NCI-H2107 treated with DMSO at 0.1 percent for 48 hours (cell line): ENCODE data around the gene SPOCK1.
"Not testable (repeated sequence)": the region's sequence is repeated elsewhere in the genome, so short reads cannot be mapped to it uniquely, and the experiment has no call there.

Experiments
- DNase-seq: peaks from one replicate; lab custom pipeline; 2025; ENCODE audit not compliant: unreplicated experiment; lab: John Stamatoyannopoulos, UW

The SPOCK1 gene

GRCh38 chr5:137398751-137399150 lies 100.4 kb downstream of the SPOCK1 start:
- no peak for DNase-seq

GRCh38 chr5:137398154-137398553 lies 101.0 kb downstream of the SPOCK1 start:
- no peak for DNase-seq

DNA sequence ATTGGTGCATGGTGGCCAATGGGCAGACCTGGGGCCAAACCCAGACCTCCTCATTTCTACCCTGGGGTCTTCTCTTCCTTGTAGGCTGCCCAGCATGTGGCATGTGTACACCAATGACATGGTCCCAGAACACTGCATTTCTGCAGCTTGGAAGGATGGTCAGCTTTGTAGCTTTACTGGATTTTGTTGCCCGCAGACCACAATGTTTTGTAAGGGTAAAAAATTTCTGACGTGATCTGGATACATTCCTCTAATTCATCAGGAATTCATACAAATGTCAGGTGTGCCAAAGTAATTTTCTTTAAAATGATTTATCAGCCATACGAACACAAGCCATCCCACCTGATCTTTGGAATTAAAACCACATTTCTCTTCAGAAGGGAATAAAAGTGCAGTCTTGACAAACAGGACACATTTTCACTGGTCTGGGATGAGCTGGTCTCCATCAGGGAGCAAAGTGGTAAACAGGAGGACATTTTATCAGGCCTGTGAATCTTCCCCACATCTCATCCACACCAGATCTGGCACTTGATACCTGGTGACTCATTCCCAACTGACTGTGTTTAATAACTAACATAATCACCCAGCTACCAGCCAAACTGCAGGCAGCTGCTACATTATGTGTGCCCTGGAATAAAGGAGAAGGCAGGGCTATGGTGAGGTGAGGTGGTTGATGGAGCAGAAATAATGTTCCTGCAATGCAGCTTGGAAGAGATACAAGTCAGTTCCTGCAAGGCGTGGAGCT lies 103.9 kb downstream of the SPOCK1 start:
- DNase-seq, result peak; percentile 6

GRCh38 chr5:137394380-137394779 lies 104.7 kb downstream of the SPOCK1 start:
- no peak for DNase-seq

DNA sequence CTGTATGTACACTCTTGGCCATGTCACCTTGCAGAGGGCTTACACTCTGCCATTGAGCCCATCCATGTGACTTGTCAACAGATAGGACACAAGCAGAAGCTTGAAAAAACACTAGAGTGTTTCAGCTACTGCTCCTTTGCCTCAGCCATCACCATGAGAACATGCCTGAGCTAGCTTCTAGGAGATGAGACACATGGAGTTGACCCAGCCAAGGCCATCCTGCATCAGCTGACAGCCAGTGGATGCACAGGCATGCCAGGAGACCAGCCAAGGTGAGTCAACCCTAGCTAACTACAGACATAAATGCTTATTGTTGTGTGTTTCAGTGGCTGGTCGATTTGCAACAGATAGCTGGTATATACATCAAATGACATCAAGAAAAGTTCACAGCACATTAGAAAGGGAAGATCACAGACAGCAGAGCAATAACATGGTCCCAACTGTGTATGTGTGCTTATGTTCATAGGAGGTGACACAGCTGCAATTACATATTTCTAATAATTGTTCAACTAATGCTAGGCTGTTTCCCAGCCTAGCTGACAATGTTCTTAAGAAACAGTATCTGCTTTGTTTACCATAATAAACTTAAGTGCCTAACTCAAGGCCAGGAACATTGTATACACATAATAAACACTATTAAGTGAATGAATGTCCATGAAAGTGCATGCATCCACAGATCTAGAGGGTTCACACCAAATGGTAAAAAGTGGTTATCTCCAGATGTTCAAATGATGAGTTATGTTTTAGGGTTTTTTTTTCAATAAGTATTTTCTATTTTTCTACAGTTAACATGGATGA lies 105.7 kb downstream of the SPOCK1 start:
- DNase-seq, result no peak

DNA sequence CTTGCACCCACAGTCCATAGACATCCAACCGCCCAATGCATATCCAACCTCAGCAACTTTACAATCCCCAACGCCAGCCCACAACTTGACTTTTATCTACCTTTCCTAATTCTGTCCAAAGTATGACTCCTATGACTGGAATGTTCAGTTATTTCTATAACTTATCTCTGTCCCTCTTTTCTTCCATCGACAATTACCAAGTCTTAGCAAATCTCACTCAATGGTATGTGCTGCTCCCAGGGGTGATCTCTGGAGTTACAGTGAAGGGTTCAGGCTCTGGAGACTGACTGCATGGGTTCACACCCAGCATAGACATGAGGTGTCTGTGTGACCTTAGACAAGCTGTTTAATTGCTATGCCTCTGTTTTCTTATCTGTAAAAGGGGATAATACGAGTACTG lies 106.9 kb downstream of the SPOCK1 start:
- DNase-seq, result no peak

- DNase-seq, result not testable (repeated sequence)
Measured at GRCh38 chr5:137391044-137391443, 108.1 kb downstream of the SPOCK1 start.

DNA sequence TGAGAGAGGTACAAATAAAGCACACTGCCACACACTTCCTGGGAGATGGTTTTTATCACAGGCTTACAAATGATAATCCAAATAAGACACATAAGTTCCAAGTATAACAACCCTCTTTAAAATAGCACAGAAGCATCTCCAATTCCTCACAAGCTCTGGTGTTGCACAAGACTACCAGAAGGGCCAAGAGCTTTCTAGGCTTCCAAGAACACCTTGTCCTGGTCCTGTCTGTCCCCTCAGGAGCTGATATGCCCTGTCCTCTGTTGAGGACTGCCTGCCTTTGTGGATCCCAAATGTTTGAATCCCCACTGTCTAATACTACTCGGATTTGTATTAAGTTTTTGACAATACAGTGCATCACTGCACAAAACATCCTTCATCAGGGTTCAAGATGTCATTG lies 110.1 kb downstream of the SPOCK1 start:
- no peak for DNase-seq

GRCh38 chr5:137385064-137385463 lies 114.1 kb downstream of the SPOCK1 start:
- no peak for DNase-seq

DNA sequence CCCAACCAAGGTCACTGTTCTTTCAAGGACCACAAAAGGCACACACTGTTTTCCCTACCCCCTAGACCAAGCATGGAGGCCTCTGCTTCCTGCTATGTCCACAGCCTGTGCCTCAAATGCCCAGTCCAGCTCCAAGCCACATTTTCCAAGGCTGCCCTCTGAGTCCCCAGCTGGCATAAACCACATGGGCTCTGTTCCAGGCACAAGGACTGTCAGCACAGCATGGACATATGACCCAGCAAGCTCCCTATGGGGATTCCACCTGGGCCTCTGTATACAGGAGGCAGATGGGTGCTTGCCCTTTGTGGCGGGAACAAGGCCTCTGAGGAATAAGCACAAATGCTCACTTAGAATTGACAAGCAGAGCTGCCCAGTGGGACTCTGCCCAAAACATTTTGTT lies 115.2 kb downstream of the SPOCK1 start:
- DNase-seq, result no peak

- DNase-seq, result no peak
Measured at GRCh38 chr5:137381555-137381954, 117.6 kb downstream of the SPOCK1 start.

DNA sequence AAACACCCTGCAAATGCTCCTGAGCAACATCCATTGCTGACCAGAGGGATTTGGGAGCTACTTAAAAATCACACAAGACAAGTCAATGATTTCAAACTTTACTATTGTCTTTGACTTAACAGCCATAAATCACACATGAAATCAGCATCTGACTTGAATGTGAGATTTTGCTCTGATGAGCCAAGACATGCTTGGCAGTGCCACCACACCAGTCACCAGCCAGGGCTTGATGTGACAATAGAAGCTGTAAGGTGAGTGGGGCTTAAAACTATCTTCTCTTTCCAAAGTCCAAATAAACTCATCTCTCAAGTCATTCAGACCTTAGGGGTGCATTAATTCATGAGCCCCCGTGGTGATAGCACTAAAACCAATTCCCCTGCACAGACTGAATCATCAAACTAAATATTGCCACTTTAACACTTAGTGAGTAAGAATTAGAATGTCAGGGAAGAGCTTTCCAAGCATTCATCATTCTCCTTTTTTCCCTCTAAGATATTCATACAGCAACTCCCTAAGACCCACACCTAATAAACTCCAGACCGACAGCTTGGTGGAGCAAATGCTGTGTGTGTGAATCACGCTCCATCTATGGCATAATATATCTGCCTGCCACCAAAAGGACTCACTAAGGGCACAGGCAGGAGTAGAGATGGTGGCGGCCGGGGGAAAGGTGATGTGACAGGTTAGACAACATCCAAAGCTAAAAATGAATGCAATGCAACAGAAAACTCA lies 119.4 kb downstream of the SPOCK1 start:
- no peak for DNase-seq

DNA sequence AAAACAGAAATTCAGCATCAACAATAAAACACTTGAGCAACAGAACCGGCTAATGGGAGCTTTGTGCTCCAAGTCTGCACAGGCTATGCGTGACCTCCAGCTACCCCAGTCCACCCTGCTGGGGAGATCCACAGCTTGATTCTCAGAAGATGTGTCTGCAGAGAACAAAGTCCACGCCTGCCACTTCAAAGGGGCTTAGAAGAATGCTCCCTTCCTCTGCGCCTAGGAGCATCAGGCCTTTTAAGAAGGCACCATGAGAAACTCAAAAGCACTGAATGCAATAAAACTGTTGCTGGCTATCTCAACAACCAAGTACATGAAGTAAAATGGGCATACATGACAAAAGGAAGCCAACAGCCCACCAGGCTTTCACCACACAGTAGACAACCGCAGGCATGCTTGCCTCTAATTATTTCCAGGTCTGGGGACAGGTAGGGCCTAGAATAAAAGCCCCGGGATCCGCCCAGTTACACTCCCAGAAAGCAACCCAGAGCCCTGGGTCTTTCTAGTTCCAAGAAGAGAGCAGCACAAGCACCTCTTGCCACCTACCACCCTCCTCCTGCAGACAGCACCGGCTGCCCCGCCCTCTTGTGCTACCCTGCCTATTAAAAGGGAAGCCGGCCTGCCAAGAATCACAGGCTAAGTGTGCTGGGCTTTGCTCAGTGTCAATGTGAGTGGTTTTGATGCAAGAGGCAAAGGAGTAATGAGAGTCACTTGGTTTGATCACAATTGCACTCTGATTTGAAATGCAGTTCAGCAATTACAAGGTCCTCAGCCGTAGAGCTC lies 123.2 kb downstream of the SPOCK1 start:
- peak; percentile 70 for DNase-seq

DNA sequence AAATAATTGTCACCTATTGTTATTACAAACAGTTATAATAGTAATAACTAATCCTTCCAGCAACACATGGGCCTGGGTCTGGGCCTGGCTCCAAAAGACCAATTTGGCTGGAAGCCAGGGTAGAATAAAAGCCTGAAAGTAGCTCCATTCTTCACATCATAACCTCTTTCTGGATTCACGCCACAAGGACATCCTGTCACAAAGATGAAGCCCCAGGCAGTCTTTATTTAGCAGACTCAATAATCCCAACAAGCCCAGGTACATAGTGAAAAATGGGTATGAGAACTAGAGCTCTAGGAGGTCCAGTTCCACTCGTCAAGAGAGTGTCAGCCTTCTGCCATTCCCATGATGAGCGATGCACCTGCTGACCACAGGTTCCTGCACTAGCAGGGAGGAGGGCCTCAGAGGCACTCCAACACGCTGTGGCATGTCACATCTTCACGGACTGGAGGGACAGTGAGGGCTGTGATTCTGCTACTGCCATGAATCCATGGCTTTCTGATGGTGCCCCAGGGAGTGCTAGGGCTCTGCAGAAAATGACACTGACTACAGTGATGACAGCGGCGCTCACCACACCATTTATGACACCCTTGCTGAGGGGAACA lies 124.9 kb downstream of the SPOCK1 start:
- DNase-seq, result peak; percentile 58

DNA sequence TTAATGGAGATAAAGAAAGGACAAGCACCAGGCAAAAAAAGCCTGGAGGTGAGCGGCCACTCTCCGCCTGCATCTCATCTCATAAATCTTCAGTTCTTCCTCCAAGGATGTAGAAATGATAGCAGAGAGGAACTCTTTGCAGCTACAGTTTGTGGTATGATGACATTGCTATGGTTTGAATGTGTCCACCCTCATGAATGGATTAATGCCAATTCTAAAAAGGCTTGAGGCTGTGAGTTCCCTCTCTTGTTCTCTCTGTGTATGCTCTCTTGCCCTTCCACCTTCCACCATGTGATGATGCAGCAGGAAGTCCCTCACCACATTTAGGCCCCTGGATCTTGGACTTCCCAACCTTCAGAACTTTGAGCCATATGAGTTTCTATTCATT lies 126.4 kb downstream of the SPOCK1 start:
- no peak for DNase-seq

DNA sequence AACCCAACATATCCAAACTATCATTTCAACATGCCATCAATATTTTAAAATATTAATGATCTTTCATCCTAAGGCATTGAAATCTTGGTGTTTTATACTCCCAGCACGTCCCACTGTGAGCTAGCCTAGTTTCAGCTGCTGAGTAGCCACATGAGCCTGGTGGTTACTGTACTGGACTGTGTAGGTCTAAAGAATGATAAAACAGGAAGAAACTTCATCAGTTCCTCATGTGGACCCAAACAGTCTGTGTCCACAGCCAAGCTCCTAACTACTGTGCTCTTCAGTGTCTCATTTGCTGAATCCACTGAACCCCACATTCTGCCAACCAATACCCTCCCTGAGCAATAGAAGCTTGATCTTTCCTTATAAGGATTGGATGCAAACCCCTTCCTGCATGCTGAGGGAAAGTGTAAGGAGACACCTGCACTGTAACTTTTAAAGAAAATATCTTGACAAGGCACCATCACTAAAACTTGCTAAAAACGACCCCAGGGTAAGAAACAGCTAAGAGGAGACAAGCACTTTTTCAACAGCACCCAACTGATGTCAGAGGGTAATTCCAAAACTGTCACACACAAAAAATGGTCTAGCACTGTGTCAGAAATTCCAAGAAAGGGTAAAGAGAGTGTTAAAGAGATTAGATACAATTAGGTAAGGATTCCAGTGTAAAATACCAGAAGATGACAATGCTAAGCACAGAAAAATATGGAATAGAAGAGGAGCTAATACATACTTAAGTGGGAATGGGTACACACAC lies 126.9 kb downstream of the SPOCK1 start:
- no peak for DNase-seq

DNA sequence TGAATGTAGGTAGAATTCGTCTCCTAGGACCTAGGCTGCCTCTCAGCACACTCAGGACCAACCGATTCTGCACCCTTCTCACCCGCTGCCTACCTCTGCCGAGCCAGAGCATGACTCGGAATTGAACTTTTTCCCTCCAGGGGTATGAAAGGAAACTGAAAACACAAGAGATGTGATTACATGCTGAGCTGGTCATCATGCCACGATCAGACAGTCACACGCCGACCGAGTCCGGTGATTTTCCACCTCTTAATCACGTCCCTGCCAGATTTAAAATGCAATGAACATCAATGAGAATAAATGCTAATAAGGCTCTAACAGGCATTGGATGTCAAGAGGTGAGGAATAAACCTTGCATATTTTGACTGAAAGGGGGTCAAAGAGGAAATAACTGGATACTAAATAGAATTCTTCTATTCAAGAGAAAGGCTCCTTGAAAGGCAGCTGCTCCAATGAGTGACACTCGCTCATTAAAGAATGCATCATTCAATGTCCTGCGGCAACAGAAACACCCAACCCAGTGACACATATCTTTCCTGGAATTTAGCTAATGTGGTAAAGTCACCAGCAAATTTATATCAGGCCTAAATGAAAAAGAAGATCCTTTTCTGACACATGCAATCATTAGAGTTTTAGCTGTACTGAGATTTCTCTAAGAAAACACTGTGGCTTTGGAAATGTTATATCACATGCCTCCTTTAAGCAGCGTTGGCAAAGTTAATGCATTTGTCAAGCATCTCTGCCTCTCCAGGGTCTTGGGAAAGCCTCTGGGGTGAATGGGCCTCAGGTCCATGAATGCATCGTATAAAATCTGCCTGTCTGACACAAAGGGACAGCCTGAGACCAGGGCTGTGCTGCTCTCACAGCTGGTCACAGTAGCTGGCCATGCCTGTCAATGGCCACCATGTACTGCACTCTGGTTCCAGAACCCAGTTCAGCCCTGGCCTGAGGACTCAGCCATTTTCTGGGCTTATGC lies 128.7 kb downstream of the SPOCK1 start:
- DNase-seq, result no peak

DNA sequence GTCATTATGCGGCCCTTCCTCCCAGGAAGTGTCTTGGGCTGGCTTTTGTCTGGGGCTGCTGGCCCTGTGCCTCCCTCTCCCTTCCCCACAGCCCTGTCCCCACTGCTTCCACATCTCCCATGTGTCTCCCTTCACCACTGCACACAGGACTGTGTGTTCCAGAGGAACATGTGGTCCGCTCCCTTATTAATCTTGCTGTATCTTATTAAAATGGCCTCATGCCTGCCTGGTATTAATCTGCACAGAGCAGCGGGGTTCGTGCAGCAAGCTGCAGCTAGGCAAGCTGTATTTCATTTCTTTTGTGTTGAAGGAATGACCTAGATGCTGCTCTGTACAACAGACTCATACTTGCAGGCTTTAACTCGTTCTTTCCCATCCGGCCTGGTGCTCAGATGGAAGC lies 130.5 kb downstream of the SPOCK1 start:
- DNase-seq, result no peak

GRCh38 chr5:137367951-137368350 lies 131.2 kb downstream of the SPOCK1 start:
- DNase-seq, result no peak
